ENCODE results near the gene BRAT1.
A peak's percentile ranks its signal among the peaks of the same experiment; 100 is the strongest.

The BRAT1 gene

DNA sequence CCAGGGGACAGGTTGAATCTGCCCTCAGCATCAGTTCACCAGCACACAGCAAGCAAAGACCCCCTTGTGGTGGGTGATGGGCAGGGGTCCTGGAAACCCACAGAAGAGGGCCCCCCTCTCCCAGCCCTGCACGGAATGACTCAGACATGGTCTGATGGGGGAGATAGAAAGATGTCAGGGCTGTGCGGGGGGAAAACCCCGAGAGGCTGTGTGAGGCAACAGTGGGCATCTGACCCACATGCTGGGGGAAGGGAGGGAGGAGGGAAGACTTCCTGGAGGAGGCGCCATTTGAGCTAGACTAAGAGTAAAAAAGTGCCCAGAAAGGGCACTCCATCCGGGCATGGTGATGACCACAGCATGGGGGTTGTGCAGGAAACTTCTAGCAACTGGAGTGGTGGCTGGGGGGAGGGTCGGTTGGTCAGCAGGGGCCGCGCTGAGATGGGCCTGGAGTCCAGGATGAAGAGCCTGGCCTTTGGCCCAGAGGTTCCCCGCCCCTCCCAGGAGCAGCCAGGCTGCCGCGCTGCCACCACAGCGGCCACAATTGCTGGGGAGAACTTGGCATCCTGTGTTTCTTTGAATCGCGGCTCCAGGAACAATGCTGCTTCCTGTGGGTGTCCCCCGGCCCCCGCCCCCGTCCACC is 33.3 kb downstream of the BRAT1 start:
- no peak overlapping the region for H3K4me3 ChIP-seq (ENCODE audit: low read depth, low read length)
- TF ChIP-seq CTCF (IDR thresholded peaks at IDR 0.05; ENCODE audit: low read depth, low read length): no peak

- TF ChIP-seq CTCF (IDR thresholded peaks at IDR 0.05; ENCODE audit: low read depth, low read length): no peak
- no peak overlapping the region for H3K4me3 ChIP-seq (ENCODE audit: low read depth, low read length)
These were observed 34.0 kb downstream of the BRAT1 start for GRCh38 chr7:2521341-2521745.

GRCh38 chr7:2520761-2521290 is 34.5 kb downstream of the BRAT1 start:
- no peak overlapping the region for H3K4me3 ChIP-seq (ENCODE audit: low read depth, low read length)
- TF ChIP-seq CTCF (IDR thresholded peaks at IDR 0.05; ENCODE audit: low read depth, low read length): no peak

- H3K4me3 ChIP-seq (ENCODE audit: low read depth, low read length): peak overlapping the region; percentile 39
- TF ChIP-seq CTCF (IDR thresholded peaks at IDR 0.05; ENCODE audit: low read depth, low read length): no peak
These were observed 35.1 kb downstream of the BRAT1 start for GRCh38 chr7:2520131-2520760.

- H3K4me3 ChIP-seq (ENCODE audit: low read depth, low read length): peak within 1 kb of the TSS; percentile 54
- no peak for TF ChIP-seq CTCF (IDR thresholded peaks at IDR 0.05; ENCODE audit: low read depth, low read length)
These were observed 36.0 kb downstream of the BRAT1 start, which contains the start of gene LFNG for GRCh38 chr7:2519119-2519930. TSS of gene LFNG (plus strand) at chr7:2519774. CDS start at chr7:2519862, 88 bp downstream.

- peak overlapping the region; percentile 54 for H3K4me3 ChIP-seq (ENCODE audit: low read depth, low read length)
- TF ChIP-seq CTCF (IDR thresholded peaks at IDR 0.05; ENCODE audit: low read depth, low read length): no peak
These were observed 36.6 kb downstream of the BRAT1 start for GRCh38 chr7:2518737-2519118.

All from WI38 (cell line).